ENCODE results near the gene MET. TPM values are rescaled to one million over a fixed set of nuclear protein-coding genes. Genes with fewer than 3 reads are reported as not detected.

MET gene
- total and polyA plus RNA-seq, 2 of the 13 experiments (the other 11 are each of a cell fraction or from before 2014, with no cell fraction given) = 21.8 to 31.5 TPM

GRCh38 chr7:116766881-116767280 lies 94.9 kb downstream of the MET start:
- Histone ChIP-seq H2AFZ (ENCODE audit: low read length) (no peak overlapping the region), H3K9me3 (ENCODE audit: low read length) (no peaks in the 10 kb centered on the region), H3K36me3 (replicated peaks in 1 of 2; ENCODE audit: control insufficient read depth in 1 of 2, insufficient read depth in 2 of 2, low read length in 2 of 2) (peaks cover 3 to 11% of the 10 kb centered on the region in 2 experiments; a peak in 4 of 5 replicates), H3K4me2 (ENCODE audit: low read depth, low read length) (peak overlapping the region; percentile 28; the same call in 1 of the 2 replicates), H3K9ac (ENCODE audit: insufficient read depth, low read depth, low read length) (no peak overlapping the region), H3K27ac (ENCODE audit: extremely low read length, insufficient read depth, low read length) (peak overlapping the region; percentile 7), H3K4me3 (replicated peaks in 1 of 3; ENCODE audit: insufficient read depth in 1 of 3, low read depth in 2 of 3, low read length in 3 of 3) (no peak overlapping the region), H3K79me2 (ENCODE audit: insufficient read depth, low read length) (no peaks in the 10 kb centered on the region), H4K20me1 (ENCODE audit: insufficient read depth, low read length) (no peaks in the 10 kb centered on the region), H3K4me1 (ENCODE audit: insufficient read depth, low read length) (peaks cover 24% of the 10 kb centered on the region), H3K27me3 (ENCODE audit: control insufficient read depth in 1 of 2, insufficient read depth in 2 of 2, low read length in 2 of 2) (no peaks in the 10 kb centered on the region)
- no TSS peak for BruUV-seq (replicated peaks)
- ATAC-seq (peak; percentile 88), FAIRE-seq (peak; percentile 48), DNase-seq (ENCODE audit: low spot score) (peak; percentile 58)
- intact Hi-C loops (cut with micrococcal nuclease; ENCODE audit: unreplicated experiment) (no loop called here), in situ Hi-C loops (cut with HindIII; ENCODE audit: extremely low pct_ligation_motif_present, low pct_unique_long_range_greater_than_20kb) (no loop called here)
- WGBS (ENCODE audit: low lambda C conversion rate) = 68% methylated on average over 3 of the region's 3 CpGs
- ChIA-PET CTCF (ENCODE audit: low intra/inter-chr PET ratio, low total read pairs) (no interaction called here), POLR2A (no interaction called here)
- TF ChIP-seq ZNF780A (CRISPR knock-in tag; IDR thresholded peaks at IDR 0.05) = 0 out of 2 replicates have a peak, but pooled peaks have one; percentile 46
- peak; percentile 84 for TF ChIP-seq HNF4A (CRISPR knock-in tag; IDR thresholded peaks at IDR 0.05)
- 0 out of 2 replicates have a peak, but pooled peaks have one; percentile 29 for TF ChIP-seq ARID5B (CRISPR knock-in tag; IDR thresholded peaks at IDR 0.05)
- no peak for TF ChIP-seq AGO2 (optimal IDR thresholded peaks at IDR 0.05; ENCODE audit: low read depth, low read length)
- TF ChIP-seq TFE3 (CRISPR knock-in tag; IDR thresholded peaks at IDR 0.05) = no peak
- TF ChIP-seq ZNF549 (CRISPR knock-in tag; IDR thresholded peaks at IDR 0.05) = 0 out of 2 replicates have a peak, but pooled peaks have one; percentile 80
- TF ChIP-seq SALL1 (CRISPR knock-in tag; IDR thresholded peaks at IDR 0.05) = peak; percentile 37
- TF ChIP-seq ZNF644 (CRISPR knock-in tag; IDR thresholded peaks at IDR 0.05; ENCODE audit: low read depth) = 0 out of 2 replicates have a peak, but pooled peaks have one; percentile 49
- TF ChIP-seq, protein P1, sequence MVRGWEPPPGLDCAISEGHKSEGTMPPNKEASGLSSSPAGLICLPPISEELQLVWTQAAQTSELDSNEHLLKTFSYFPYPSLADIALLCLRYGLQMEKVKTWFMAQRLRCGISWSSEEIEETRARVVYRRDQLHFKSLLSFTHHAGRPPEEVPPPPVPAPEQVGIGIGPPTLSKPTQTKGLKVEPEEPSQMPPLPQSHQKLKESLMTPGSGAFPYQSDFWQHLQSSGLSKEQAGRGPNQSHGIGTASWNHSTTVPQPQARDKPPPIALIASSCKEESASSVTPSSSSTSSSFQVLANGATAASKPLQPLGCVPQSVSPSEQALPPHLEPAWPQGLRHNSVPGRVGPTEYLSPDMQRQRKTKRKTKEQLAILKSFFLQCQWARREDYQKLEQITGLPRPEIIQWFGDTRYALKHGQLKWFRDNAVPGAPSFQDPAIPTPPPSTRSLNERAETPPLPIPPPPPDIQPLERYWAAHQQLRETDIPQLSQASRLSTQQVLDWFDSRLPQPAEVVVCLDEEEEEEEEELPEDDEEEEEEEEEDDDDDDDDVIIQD (CRISPR knock-in tag; IDR thresholded peaks at IDR 0.05; ENCODE audit: low read depth) = peak; percentile 42; the same call in 1 of the 2 replicates
- no peak for TF ChIP-seq CREM (IDR thresholded peaks at IDR 0.05)
- no peak for TF ChIP-seq CREM (CRISPR knock-in tag; IDR thresholded peaks at IDR 0.05)
- TF ChIP-seq, protein P2, sequence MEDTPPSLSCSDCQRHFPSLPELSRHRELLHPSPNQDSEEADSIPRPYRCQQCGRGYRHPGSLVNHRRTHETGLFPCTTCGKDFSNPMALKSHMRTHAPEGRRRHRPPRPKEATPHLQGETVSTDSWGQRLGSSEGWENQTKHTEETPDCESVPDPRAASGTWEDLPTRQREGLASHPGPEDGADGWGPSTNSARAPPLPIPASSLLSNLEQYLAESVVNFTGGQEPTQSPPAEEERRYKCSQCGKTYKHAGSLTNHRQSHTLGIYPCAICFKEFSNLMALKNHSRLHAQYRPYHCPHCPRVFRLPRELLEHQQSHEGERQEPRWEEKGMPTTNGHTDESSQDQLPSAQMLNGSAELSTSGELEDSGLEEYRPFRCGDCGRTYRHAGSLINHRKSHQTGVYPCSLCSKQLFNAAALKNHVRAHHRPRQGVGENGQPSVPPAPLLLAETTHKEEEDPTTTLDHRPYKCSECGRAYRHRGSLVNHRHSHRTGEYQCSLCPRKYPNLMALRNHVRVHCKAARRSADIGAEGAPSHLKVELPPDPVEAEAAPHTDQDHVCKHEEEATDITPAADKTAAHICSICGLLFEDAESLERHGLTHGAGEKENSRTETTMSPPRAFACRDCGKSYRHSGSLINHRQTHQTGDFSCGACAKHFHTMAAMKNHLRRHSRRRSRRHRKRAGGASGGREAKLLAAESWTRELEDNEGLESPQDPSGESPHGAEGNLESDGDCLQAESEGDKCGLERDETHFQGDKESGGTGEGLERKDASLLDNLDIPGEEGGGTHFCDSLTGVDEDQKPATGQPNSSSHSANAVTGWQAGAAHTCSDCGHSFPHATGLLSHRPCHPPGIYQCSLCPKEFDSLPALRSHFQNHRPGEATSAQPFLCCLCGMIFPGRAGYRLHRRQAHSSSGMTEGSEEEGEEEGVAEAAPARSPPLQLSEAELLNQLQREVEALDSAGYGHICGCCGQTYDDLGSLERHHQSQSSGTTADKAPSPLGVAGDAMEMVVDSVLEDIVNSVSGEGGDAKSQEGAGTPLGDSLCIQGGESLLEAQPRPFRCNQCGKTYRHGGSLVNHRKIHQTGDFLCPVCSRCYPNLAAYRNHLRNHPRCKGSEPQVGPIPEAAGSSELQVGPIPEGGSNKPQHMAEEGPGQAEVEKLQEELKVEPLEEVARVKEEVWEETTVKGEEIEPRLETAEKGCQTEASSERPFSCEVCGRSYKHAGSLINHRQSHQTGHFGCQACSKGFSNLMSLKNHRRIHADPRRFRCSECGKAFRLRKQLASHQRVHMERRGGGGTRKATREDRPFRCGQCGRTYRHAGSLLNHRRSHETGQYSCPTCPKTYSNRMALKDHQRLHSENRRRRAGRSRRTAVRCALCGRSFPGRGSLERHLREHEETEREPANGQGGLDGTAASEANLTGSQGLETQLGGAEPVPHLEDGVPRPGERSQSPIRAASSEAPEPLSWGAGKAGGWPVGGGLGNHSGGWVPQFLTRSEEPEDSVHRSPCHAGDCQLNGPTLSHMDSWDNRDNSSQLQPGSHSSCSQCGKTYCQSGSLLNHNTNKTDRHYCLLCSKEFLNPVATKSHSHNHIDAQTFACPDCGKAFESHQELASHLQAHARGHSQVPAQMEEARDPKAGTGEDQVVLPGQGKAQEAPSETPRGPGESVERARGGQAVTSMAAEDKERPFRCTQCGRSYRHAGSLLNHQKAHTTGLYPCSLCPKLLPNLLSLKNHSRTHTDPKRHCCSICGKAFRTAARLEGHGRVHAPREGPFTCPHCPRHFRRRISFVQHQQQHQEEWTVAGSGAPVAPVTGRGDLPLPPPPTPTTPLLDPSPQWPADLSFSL (CRISPR knock-in tag; IDR thresholded peaks at IDR 0.05) = no peak

Data from HepG2 (cell line).